ENCODE measurements around the gene MAN1C1.

DNA sequence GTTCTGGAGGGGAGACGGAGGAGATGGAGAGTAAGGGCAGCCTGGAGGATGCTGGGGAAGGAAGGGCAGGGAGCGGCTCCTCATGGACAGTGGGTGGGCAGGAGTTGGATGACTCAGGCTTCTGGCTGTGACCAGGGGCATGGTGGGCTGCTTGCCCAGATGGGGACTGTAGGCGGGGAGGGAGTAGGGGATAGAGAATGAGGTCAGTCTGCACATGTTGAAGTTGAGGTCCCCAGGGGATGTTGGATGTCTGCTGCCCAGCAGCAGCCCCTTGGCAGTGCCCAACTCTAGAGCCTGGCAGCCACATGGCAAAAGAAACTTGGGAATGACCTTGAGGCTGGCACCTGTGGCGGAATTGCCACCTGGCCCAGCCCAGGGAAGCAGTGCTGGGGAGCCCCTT, 189.8 kb downstream of the MAN1C1 start:
- TF ChIP-seq, protein P1, sequence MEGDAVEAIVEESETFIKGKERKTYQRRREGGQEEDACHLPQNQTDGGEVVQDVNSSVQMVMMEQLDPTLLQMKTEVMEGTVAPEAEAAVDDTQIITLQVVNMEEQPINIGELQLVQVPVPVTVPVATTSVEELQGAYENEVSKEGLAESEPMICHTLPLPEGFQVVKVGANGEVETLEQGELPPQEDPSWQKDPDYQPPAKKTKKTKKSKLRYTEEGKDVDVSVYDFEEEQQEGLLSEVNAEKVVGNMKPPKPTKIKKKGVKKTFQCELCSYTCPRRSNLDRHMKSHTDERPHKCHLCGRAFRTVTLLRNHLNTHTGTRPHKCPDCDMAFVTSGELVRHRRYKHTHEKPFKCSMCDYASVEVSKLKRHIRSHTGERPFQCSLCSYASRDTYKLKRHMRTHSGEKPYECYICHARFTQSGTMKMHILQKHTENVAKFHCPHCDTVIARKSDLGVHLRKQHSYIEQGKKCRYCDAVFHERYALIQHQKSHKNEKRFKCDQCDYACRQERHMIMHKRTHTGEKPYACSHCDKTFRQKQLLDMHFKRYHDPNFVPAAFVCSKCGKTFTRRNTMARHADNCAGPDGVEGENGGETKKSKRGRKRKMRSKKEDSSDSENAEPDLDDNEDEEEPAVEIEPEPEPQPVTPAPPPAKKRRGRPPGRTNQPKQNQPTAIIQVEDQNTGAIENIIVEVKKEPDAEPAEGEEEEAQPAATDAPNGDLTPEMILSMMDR (IDR thresholded peaks at IDR 0.05): no peak
- no peak for TF ChIP-seq EZH2 (IDR thresholded peaks at IDR 0.05)

All from neural progenitor cell (in vitro differentiated cells).